Measurements from ENCODE around the gene WFDC5. TPM values are rescaled to one million over a fixed set of nuclear protein-coding genes. Genes with fewer than 3 reads are reported as not detected.
"Not testable (repeated sequence)": the region's sequence is repeated elsewhere in the genome, so short reads cannot be mapped to it uniquely, and the experiment has no call there.

WFDC5 gene
- total RNA-seq, 2 donors from 2014 or later: not detected

DNA sequence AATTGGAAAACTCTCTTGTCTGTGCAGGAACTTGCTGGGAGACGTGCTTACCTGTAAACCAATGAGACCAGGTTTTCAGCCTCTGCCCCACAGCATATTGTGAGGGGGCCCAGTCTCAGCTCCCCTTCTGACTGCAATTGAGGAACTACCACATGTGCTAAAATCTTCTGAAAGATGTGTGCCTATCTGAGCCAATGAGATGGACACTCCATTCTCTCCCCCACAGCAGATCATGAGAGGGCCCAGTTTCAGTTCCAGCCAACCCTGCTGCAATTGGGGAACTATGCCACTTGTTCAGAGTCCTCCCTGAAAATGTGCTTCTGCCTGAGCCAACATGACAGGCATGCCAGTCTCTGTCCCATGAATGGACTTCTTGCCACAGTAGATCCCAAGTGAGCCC is 38.8 kb upstream of the WFDC5 start:
- Histone ChIP-seq H3K9me3 (peaks cover 0 to 10% of the 10 kb centered on the region in 2 donors), H3K4me1 (no peaks in the 10 kb centered on the region), H3K27ac (no peak overlapping the region), H3K4me3 (no peak overlapping the region), H3K36me3 (no peaks in the 10 kb centered on the region), H3K27me3 (no peaks in the 10 kb centered on the region)
- TF ChIP-seq, protein P1, sequence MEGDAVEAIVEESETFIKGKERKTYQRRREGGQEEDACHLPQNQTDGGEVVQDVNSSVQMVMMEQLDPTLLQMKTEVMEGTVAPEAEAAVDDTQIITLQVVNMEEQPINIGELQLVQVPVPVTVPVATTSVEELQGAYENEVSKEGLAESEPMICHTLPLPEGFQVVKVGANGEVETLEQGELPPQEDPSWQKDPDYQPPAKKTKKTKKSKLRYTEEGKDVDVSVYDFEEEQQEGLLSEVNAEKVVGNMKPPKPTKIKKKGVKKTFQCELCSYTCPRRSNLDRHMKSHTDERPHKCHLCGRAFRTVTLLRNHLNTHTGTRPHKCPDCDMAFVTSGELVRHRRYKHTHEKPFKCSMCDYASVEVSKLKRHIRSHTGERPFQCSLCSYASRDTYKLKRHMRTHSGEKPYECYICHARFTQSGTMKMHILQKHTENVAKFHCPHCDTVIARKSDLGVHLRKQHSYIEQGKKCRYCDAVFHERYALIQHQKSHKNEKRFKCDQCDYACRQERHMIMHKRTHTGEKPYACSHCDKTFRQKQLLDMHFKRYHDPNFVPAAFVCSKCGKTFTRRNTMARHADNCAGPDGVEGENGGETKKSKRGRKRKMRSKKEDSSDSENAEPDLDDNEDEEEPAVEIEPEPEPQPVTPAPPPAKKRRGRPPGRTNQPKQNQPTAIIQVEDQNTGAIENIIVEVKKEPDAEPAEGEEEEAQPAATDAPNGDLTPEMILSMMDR (IDR thresholded peaks at IDR 0.05): no peak
- no peak for DNase-seq (ENCODE audit: low spot score)

DNA sequence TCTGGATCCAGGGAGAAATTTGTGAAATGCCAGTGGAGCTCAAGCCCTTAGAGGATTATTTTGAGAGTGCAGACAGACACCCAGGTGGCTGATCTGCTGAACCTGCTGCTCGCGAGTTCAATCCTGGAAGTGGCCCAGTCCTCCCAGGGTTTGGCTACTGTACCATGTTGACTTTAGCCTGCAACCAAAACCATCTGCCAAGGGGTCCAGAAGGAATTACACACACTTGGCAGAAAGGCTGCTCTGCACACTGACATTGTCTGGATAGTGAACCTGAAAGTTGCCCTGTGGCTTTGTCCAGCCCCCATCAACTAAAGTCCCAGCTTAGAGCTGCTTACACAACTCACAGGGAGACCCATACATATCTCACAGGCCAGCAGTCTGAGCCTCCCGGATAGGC is 38.2 kb upstream of the WFDC5 start:
- Histone ChIP-seq H3K9me3 (peaks cover 0 to 5% of the 10 kb centered on the region in 2 donors), H3K36me3 (no peaks in the 10 kb centered on the region), H3K4me3 (no peak overlapping the region), H3K27ac (no peak overlapping the region), H3K4me1 (no peaks in the 10 kb centered on the region), H3K27me3 (no peaks in the 10 kb centered on the region)
- DNase-seq (ENCODE audit: low spot score): no peak
- TF ChIP-seq, protein P1 (IDR thresholded peaks at IDR 0.05): no peak

DNA sequence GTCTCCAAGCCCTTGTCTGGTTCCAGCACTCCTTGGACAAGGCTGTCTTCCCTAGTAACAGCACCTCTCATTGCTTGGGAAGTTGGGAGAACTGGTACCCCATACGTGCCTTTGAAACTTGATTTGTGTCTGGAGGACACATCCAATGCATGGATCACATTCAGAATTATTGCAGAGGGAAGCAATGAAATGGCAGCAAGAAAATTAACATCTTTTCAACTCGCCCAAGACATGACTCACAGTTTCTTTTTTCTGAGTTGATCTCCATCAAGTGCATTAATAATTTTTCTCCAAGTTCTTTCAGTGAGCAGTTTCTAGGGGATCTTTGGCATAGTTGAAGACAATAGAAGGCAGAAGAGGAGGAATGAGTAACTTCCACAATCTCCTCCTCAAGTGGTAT is 37.4 kb upstream of the WFDC5 start:
- no peaks in the 10 kb centered on the region for H3K9me3 ChIP-seq
- H3K4me3 ChIP-seq: no peak overlapping the region
- no peaks in the 10 kb centered on the region for H3K27me3 ChIP-seq
- H3K36me3 ChIP-seq: no peaks in the 10 kb centered on the region
- no peak for DNase-seq (ENCODE audit: low spot score)
- H3K27ac ChIP-seq: no peak overlapping the region
- TF ChIP-seq, protein P1 (IDR thresholded peaks at IDR 0.05): no peak
- no peaks in the 10 kb centered on the region for H3K4me1 ChIP-seq

DNA sequence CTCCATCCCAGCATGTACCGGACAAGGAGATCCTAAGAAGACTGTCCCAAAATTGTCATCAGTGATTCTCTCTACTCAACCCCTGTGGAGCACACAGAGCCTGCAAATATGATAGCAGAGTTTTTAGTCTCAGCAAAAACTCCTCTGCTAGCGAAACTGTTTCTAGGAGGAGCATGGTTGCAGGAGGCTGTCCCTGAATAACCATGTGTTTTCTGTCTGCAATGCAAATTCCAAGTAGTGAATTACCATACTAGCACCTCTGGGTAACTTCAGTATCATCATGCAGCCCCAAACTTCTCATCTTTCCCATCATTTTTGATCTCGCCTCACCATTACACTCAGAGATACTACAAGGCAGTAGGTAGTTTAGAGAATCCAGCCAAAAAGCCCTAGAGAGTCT is 34.1 kb upstream of the WFDC5 start:
- Histone ChIP-seq H3K27ac (no peak overlapping the region), H3K4me1 (no peaks in the 10 kb centered on the region), H3K4me3 (no peak overlapping the region), H3K36me3 (no peaks in the 10 kb centered on the region), H3K27me3 (no peaks in the 10 kb centered on the region), H3K9me3 (no peaks in the 10 kb centered on the region)
- TF ChIP-seq, protein P1 (IDR thresholded peaks at IDR 0.05): no peak
- DNase-seq (ENCODE audit: low spot score): no peak

DNA sequence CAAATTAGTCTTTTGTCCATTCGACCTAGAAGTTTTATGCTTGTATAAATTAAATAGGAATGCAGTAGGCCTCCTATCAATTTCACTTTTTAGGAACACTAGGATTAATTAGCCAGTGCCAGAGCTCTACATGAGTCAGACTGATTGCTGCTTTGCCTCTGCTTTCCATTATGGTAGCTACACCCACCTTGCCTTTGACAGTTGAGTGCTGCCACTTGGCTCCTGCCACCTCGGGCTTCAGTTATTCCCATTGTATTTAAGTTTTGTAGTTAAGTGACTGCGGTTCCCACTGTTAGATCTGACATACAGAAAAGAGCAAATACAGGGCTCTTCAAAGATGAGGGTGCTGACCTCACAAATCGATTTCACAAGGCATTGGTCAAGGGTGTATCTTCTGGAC is 25.9 kb upstream of the WFDC5 start:
- Histone ChIP-seq H3K9me3 (no peaks in the 10 kb centered on the region), H3K27me3 (no peaks in the 10 kb centered on the region), H3K4me3 (no peak overlapping the region), H3K4me1 (no peaks in the 10 kb centered on the region), H3K36me3 (no peaks in the 10 kb centered on the region), H3K27ac (no peak overlapping the region)
- TF ChIP-seq, protein P1 (IDR thresholded peaks at IDR 0.05): no peak
- DNase-seq (ENCODE audit: low spot score): no peak

DNA sequence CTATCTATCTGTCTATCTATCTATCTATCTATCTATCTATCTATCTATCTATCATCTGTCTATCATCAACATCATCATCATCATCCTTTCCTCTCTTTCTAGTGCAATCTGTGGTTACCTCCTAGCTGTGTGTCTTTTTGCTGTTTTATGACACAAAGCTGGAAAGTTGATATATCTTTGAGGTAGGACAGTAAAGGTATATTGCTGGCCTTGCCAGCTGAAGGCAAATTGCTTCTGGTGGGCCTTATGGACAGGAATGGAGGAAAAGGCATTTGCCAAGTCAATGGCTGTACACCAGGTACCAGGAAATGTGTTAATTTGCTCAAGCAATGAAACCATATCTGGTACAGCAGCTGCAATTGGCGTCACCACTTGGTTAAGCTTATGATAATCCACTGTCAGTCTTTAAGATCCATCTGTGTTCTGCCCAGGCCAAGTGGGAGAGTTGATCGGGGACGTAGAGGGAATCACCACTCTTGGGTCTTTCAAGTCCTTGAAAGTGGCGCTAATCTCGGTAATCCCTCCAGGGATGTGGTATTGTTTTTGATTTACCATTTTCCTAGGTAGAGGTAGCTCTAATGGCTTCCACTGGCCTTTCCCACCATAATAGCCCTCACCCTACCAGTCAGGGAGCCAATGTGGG is 24.9 kb upstream of the WFDC5 start:
- H3K27ac ChIP-seq; H3K4me3 ChIP-seq; H3K27me3 ChIP-seq; DNase-seq (ENCODE audit: low spot score); H3K9me3 ChIP-seq; H3K36me3 ChIP-seq; H3K4me1 ChIP-seq: not testable (repeated sequence)
